ENCODE data around the gene NUBPL.
"Not testable (repeated sequence)": the region's sequence is repeated elsewhere in the genome, so short reads cannot be mapped to it uniquely, and the experiment has no call there.

The NUBPL gene

GRCh38 chr14:31677052-31677451, 115.8 kb downstream of the NUBPL start:
- no peak for DNase-seq (ENCODE audit: low read depth in 2 of 2)

GRCh38 chr14:31677630-31678029, 116.4 kb downstream of the NUBPL start:
- DNase-seq (ENCODE audit: low read depth in 2 of 2): no peak

- no peak for DNase-seq (ENCODE audit: low read depth in 2 of 2)
Observed at GRCh38 chr14:31678421-31679249, 117.4 kb downstream of the NUBPL start.

- DNase-seq (ENCODE audit: low read depth in 2 of 2): no peak
Observed at GRCh38 chr14:31682768-31683167, 121.6 kb downstream of the NUBPL start.

- no peak for DNase-seq (ENCODE audit: low read depth in 2 of 2)
Observed at GRCh38 chr14:31687726-31688125, 126.5 kb downstream of the NUBPL start.

GRCh38 chr14:31690056-31690455, 128.9 kb downstream of the NUBPL start:
- no peak for DNase-seq (ENCODE audit: low read depth in 2 of 2)

GRCh38 chr14:31692376-31692781, 131.2 kb downstream of the NUBPL start:
- no peak for DNase-seq (ENCODE audit: low read depth in 2 of 2)

- no peak for DNase-seq (ENCODE audit: low read depth in 2 of 2)
Observed at GRCh38 chr14:31696378-31696777, 135.2 kb downstream of the NUBPL start.

GRCh38 chr14:31699809-31700208, 138.6 kb downstream of the NUBPL start:
- no peak for DNase-seq (ENCODE audit: low read depth in 2 of 2)

- DNase-seq (ENCODE audit: low read depth in 2 of 2): no peak
Observed at GRCh38 chr14:31700282-31701074, 139.3 kb downstream of the NUBPL start.

- DNase-seq (ENCODE audit: low read depth in 2 of 2): no peak
Observed at GRCh38 chr14:31702130-31702529, 140.9 kb downstream of the NUBPL start.

GRCh38 chr14:31703056-31703455, 141.9 kb downstream of the NUBPL start:
- DNase-seq (ENCODE audit: low read depth in 2 of 2): no peak

- no peak for DNase-seq (ENCODE audit: low read depth in 2 of 2)
Observed at GRCh38 chr14:31705731-31706130, 144.5 kb downstream of the NUBPL start.

- DNase-seq (ENCODE audit: low read depth in 2 of 2): not testable (repeated sequence)
Observed at GRCh38 chr14:31708661-31709060, 147.5 kb downstream of the NUBPL start.

- DNase-seq (ENCODE audit: low read depth in 2 of 2): no peak
Observed at GRCh38 chr14:31712244-31713127, 151.3 kb downstream of the NUBPL start.

GRCh38 chr14:31716208-31716607, 155.0 kb downstream of the NUBPL start:
- DNase-seq (ENCODE audit: low read depth in 2 of 2): no peak

GRCh38 chr14:31717294-31718085, 156.3 kb downstream of the NUBPL start:
- no peak for DNase-seq (ENCODE audit: low read depth in 2 of 2)

GRCh38 chr14:31718585-31718984, 157.4 kb downstream of the NUBPL start:
- DNase-seq (ENCODE audit: low read depth in 2 of 2): no peak

- no peak for DNase-seq (ENCODE audit: low read depth in 2 of 2)
Observed at GRCh38 chr14:31718985-31719384, 157.8 kb downstream of the NUBPL start.

GRCh38 chr14:31726337-31726736, 165.1 kb downstream of the NUBPL start:
- DNase-seq (ENCODE audit: low read depth in 2 of 2): no peak

GRCh38 chr14:31727797-31728196, 166.6 kb downstream of the NUBPL start:
- no peak for DNase-seq (ENCODE audit: low read depth in 2 of 2)
